Right renal cortex interstitium (tissue), 3 donors: ENCODE results near the gene TTC33. TPM values are rescaled to one million over a fixed set of nuclear protein-coding genes. Genes with fewer than 3 reads are reported as not detected.

ENCODE experiments used
- DNase-seq, 3 donors: peaks; one replicate each; pipeline ENCODE4 v3.0.0-alpha.2; 2013; ENCODE audit warnings: low read depth in 3 of 3, low spot score in 2 of 3
- polyA plus RNA-seq, 3 donors: library from polyadenylated mRNA; unstranded; fragments of 120-200 nt; gene quantifications; one replicate each; pipeline ENCODE4 v1.2.1, GENCODE V29; 2013; ENCODE audit not compliant: insufficient read length in 3 of 3

The TTC33 gene
- polyA plus RNA-seq, 3 donors: 40.4 to 44.8 (median 44.1) TPM

- DNase-seq: no peak
These were observed 74.2 kb downstream of the TTC33 start for GRCh38 chr5:40681363-40682153.

DNA sequence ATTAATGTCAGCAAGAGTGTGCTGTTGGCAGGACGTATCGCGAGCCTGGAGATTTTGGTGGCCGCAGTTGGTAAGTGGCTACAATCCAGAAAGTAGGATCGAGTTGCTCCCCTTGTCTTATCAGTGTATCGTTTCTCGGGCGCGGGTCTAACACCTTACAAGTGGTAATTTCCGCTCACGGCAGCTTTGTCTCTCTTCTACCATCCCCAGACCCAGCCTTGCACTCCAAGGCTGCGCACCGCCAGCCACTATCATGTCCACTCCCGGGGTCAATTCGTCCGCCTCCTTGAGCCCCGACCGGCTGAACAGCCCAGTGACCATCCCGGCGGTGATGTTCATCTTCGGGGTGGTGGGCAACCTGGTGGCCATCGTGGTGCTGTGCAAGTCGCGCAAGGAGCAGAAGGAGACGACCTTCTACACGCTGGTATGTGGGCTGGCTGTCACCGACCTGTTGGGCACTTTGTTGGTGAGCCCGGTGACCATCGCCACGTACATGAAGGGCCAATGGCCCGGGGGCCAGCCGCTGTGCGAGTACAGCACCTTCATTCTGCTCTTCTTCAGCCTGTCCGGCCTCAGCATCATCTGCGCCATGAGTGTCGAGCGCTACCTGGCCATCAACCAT lies 74.9 kb downstream of the TTC33 start:
- no peak for DNase-seq

DNA sequence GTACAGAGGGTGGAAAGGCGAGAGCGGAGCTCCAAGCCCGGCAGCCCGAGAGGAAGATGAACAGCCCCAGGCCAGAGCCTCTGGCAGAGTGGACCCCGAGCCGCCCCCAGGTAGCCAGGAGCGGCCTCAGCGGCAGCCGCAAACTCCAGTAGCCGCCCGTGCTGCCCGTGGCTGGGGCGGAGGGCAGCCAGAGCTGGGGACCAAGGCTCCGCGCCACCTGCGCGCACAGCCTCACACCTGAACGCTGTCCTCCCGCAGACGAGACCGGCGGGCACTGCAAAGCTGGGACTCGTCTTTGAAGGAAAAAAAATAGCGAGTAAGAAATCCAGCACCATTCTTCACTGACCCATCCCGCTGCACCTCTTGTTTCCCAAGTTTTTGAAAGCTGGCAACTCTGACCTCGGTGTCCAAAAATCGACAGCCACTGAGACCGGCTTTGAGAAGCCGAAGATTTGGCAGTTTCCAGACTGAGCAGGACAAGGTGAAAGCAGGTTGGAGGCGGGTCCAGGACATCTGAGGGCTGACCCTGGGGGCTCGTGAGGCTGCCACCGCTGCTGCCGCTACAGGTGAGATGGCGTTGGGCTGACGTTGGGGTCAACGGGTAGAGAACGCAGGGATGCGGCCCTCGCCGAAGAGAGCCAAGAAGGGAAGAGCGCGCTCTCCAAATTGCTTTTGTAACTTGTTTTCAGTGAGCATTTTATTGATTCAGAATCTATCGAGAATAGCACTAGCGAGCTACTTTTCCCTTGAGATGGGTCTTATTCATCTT lies 75.7 kb downstream of the TTC33 start, which contains the start of gene PTGER4:
Gene PTGER4 (plus strand): TSS at position 3 of the 769 bp plus-strand sequence. CDS start 1,079 bp downstream, outside the sequence.
- no peak for DNase-seq

DNA sequence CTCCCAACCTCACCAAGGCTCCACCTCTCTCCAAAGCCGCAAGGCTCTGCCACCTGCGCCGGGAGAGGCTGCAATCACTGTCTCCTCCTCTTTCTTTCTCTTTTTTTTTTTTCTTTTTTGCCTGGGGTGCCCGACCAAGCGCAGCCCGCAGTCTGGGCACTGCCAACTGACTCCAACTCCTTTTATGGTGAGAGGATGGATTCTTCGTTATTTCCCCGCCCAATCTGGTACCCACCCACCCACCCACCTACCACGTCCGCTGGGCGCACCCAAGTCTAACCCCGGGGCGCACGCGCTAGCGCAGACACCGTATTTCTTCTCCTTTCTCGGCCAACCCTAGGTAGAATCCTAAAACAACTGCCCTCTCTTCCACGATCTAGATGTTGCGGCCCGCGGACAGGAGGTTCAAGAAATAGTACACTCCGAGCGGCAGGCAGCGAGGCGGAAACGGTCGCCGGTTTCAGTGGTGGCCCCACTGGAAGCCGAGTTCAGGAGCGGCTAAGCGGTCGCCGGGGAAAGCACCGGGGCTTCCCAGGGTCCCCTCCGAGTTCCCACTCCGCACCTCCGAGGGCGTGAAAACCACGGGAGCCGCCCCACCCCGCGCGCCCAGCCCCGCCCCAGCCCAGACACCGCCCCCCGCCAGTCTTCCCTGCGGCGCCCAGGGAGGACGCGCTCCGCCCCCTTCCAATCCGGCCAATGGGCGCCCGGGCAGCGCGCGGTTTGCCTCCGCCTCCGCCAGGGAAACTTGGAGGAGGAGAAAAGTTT lies 76.4 kb downstream of the TTC33 start:
- peak in 2 of 3 donors; percentile 72 to 85 for DNase-seq

DNA sequence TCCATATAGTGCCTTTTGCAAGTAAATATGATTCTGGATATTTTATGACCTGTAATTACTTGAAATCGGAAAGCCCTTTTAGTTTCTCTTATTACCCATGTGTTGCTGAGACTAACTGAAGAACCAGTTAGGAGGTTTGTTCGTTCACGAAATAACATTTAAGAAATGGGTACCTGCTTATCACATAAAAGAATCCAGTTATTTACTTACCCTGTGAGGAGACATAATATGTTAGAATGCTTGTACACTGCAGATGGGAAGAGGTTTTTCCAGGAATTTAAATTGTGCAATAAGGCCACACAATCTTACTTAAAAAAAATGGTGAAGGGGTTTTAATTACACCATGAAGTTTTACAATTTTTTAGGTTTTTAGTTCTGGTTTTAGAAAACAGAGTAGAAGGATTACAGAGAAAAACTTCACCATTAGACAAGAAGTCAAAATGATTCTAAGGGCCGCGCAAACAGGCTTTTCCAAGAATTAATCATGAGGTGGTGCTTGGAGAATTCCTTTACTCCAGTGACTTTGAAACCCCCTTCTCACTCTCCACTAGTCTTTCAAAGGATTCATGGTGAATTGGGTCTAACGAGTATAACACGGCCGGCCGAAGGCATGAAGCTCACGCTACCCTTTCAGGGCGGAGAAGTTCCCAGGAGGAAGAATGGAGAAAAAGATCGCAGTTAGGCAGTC lies 77.2 kb downstream of the TTC33 start:
- DNase-seq: no peak

GRCh38 chr5:40678026-40678425 lies 77.7 kb downstream of the TTC33 start:
- no peak for DNase-seq

GRCh38 chr5:40677456-40677855 lies 78.3 kb downstream of the TTC33 start:
- DNase-seq: no peak

DNA sequence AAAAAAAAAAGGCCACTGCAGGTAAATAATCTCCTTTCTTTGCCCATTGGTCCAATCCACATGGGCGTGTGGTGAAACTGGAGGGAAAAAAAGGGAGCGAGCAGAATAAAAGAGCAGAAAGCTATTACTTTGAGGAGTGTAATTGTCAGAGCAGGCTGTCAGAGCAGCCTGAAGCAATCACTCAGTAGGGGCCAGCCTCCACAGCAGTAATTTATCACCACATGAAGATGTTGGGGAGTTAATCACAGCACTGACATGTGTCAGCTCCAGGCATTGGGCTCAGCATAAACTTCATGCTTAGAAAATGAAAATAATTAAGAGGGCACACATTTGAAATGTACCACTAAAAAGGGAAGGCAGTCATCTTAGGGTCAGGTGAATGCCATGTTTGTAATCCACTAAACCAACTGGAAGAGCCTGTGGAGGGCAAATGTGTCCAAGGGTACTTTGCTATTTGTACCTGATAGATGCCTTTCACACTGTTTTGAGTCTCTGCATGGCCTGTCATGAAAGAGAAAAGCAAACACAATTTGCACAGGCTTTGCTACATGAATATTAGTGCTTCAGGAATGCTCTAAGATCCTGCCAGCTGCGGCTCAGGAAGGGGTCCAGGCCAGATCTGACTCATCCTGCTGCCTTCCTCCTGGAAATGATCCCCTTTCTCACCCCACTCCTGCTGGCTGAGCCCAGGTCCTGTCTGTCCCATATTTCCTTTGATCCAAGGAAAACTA lies 79.0 kb downstream of the TTC33 start:
- DNase-seq: no peak

DNA sequence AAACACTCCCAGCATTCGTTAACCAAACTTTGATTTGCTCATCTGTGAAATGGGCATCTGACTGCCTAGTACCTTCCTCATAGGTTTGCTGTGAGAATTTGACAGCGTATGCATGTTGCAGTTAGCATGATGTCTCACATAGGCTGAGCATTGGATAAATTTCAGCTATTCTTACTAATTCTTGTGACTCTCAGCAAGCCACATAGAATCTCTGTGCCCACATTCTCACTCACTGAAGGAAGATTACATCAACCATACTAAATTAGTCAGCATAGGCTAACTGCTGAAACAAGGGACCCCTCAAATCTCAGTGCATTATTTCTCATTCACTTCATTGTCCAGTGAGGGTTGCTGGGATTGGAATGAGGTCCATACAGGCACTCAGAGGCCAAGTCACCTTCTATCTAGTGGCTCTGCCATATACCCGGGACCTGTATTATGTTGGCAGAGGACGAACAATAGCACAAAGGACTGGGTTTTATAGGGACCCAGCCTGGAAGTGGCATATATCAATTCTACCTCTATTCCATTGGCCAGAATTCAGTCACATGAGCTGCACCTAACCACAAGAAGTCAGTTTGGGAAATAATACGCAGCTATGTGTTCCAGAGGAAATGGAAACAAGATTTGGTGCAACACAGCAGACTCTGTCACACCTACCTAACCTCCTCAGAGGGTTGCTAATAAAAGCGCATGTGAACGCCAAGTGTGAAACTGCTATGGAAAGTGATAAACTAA lies 80.2 kb downstream of the TTC33 start:
- DNase-seq: no peak

DNA sequence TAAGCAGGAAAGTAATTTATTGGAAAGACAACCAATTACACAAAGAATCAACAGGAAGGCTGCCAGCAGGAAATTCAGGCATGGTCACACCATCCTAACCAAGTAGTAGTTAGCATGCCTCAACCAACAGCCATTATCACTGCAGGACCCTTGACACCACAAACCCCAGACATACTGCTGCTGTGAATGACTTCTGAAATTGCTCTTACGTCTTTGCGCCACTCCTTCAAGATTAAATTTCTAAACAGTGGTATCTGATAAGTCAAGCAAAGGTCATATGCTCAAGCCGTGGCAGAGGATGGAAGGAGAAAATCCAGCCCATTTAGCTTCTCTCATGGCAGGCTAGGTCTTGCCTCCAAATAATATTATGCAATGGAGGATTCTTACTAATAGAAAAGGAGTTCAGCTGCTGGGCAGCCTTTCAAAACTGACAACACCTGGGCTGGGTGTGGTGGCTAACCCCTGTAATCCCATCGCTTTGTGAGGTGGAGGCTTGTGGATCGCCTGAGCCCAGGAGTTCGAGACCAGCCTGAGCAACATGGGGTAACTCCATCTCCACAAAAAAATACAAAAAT lies 81.0 kb downstream of the TTC33 start:
- no peak for DNase-seq

GRCh38 chr5:40672425-40672824 lies 83.3 kb downstream of the TTC33 start:
- DNase-seq: no peak

DNA sequence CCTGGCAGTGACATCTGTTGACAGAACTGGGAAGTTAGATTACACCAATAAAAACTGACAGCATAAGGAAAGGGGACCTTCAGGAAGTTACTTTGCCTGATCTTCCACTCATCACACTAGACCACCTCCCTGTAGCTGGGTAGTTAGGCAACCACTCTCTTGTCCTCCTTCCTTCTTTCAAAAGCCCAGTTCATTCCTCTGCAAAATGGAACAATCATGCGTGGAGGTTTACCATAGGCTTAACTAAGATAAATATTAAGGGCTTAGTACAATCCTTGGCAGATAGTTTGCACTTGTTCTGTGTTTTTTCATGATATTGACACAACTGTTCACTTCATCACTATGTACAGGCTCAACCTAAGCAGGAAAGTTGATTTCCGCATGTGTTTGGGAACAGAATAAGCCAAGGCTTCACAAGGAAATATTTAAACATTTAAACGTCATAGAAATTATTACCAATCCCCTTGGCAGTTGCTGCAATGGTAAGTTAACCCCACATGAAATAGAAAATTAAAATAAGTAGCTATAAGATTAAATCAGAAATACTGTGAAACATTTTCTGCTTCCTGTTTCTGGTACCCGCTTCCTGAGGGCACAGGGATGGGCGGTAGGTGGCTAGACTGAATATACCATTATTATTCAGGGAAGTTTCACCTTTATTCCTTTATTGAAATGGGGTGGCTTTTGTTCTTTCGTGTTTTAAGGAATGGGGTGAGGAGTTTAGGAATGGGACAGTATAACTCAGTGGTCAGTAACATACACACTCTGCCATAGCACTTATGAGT lies 86.0 kb downstream of the TTC33 start:
- no peak for DNase-seq

- DNase-seq: no peak
These were observed 88.5 kb downstream of the TTC33 start for GRCh38 chr5:40667161-40667663.

- DNase-seq: no peak
These were observed 89.1 kb downstream of the TTC33 start for GRCh38 chr5:40666657-40667056.

DNA sequence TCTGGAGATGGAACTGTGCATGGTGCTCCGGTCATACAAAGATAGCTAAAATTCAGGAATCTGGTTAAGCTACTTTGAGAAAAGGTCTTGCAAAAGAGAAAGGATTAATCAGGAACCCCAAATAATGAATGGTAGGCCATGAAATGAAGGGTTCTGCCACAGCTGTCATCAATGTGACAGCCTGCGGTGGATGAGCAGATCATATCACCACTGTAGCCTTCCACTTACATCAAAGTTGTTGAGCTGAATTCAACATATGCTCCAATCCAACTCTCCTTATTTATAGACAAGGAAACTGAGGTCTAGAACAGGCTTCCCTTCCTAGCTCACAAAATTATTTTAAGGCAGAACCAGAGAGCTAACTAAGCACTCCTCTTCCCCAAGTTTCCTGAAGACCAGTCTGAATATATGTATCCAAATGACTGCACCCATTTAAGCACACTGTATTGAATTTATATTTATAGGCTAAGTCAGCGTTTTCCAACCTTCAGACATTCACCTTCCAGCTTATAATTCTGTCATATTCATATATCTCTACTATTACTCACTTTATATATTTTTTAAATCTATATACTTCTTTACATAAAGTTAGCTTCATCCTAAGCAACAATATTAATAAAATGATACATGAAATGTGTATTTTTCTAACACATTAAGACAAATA lies 90.0 kb downstream of the TTC33 start:
- no peak for DNase-seq

- DNase-seq: no peak
These were observed 95.0 kb downstream of the TTC33 start for GRCh38 chr5:40660751-40661150.

- DNase-seq: no peak
These were observed 99.0 kb downstream of the TTC33 start for GRCh38 chr5:40656766-40657165.
